BLaER1 treated with 17β-estradiol and CSF1 and Interleukin-3, amounts not matched to agents 10 nM and 100 nM (cell line): Measurements from ENCODE around the gene C22orf23.

ENCODE experiments used
- H3K27ac ChIP-seq, 11 experiments: shearing (Covaris generic); formaldehyde crosslinking; 2 replicates each; pipeline ENCODE4 v1.8.1; 2022
- H3K27me3 ChIP-seq, 11 experiments: shearing (Covaris generic); formaldehyde crosslinking; 2 replicates each; pipeline ENCODE4 v1.8.1; 2022
- H3K36me3 ChIP-seq, 11 experiments: shearing (Covaris generic); formaldehyde crosslinking; 2 replicates each; pipeline ENCODE4 v1.8.1; 2022
- H3K4me1 ChIP-seq, 10 experiments: shearing (Covaris generic); formaldehyde crosslinking; 2 replicates each; pipeline ENCODE4 v1.8.1; 2022
- H3K4me2 ChIP-seq, 11 experiments: shearing (Covaris generic); formaldehyde crosslinking; 2 replicates each; pipeline ENCODE4 v1.8.1; 2022
- H3K4me3 ChIP-seq, 10 experiments: shearing (Covaris generic); formaldehyde crosslinking; 2 replicates each; pipeline ENCODE4 v1.8.1; 2022
- H3K9ac ChIP-seq, 11 experiments: shearing (Covaris generic); formaldehyde crosslinking; 2 replicates each; pipeline ENCODE4 v1.8.1; 2022
- H3K9me3 ChIP-seq, 11 experiments: shearing (Covaris generic); formaldehyde crosslinking; replicated peaks in 1 of 11; 2 replicates each; pipeline ENCODE4 v1.8.1; 2022
- H4K20me1 ChIP-seq, 11 experiments: shearing (Covaris generic); formaldehyde crosslinking; 2 replicates each; pipeline ENCODE4 v1.8.1; 2022
- Cebpa-rat ChIP-seq, 11 experiments: shearing (Covaris generic); IDR thresholded peaks; 2 replicates each; pipeline ENCODE4 v1.8.1; 2022

Gene C22orf23

GRCh38 chr22:37924386-37925065 lies 28.9 kb downstream of the C22orf23 start:
- H3K9me3 ChIP-seq: no peaks in the 10 kb centered on the region
- H3K4me2 ChIP-seq: peak overlapping the region; percentile 77 to 99 (median 91)
- peaks cover 0 to 8% (median 0%) of the 10 kb centered on the region in 11 experiments; a peak in 2 of 22 replicates for H3K27me3 ChIP-seq
- no peak for TF ChIP-seq Cebpa-rat (IDR thresholded peaks at IDR 0.05)
- peak overlapping the region in 10 of 11 experiments; percentile 11 to 74 (median 47); a peak in 17 of 22 replicates for H3K9ac ChIP-seq
- peak overlapping the region in 4 of 10 experiments; percentile 26 to 62 (median 53); a peak in 7 of 20 replicates for H3K4me3 ChIP-seq
- peak overlapping the region in 7 of 11 experiments; percentile 26 to 69 (median 47); a peak in 13 of 22 replicates for H3K27ac ChIP-seq
- H3K36me3 ChIP-seq: peaks cover 19 to 66% (median 51%) of the 10 kb centered on the region in 11 experiments
- H3K4me1 ChIP-seq: peaks cover 48 to 96% (median 90%) of the 10 kb centered on the region in 10 experiments
- peaks cover 0 to 64% (median 35%) of the 10 kb centered on the region in 11 experiments; a peak in 17 of 22 replicates for H4K20me1 ChIP-seq

GRCh38 chr22:37923927-37924326 lies 29.5 kb downstream of the C22orf23 start:
- H3K9me3 ChIP-seq: no peaks in the 10 kb centered on the region
- H3K4me1 ChIP-seq: peaks cover 54 to 96% (median 90%) of the 10 kb centered on the region in 10 experiments
- H3K27ac ChIP-seq: peak overlapping the region in 5 of 11 experiments; percentile 29 to 69 (median 58); a peak in 8 of 22 replicates
- H3K4me2 ChIP-seq: peak overlapping the region in 10 of 11 experiments; percentile 77 to 99 (median 93); a peak in 18 of 22 replicates
- peaks cover 0 to 8% (median 0%) of the 10 kb centered on the region in 11 experiments; a peak in 2 of 22 replicates for H3K27me3 ChIP-seq
- no peak for TF ChIP-seq Cebpa-rat (IDR thresholded peaks at IDR 0.05)
- peaks cover 0 to 58% (median 31%) of the 10 kb centered on the region in 11 experiments; a peak in 16 of 22 replicates for H4K20me1 ChIP-seq
- peak overlapping the region in 9 of 11 experiments; percentile 18 to 74 (median 52); a peak in 14 of 22 replicates for H3K9ac ChIP-seq
- H3K36me3 ChIP-seq: peaks cover 18 to 64% (median 48%) of the 10 kb centered on the region in 11 experiments
- no peak overlapping the region for H3K4me3 ChIP-seq

DNA sequence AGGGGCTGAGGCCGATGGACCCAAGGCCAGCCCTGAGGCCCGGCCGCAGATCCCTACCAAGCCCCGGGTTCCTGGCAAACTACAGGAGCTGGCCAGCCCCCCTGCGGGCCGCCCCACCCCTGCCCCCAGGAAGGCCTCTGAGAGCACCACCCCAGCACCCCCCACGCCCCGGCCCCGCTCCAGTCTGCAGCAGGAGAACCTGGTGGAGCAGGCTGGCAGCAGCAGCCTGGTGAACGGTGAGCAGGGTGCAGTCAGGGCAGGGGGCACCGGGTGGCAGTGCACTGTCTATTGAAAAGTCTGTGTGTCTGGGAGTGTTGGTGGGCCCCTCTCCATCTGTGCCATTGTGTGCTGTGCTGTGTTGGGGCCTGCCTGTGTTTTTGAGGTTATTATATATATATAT lies 31.2 kb downstream of the C22orf23 start:
- Histone ChIP-seq H3K9ac (peak overlapping the region in 2 of 11 experiments; percentile 36 to 44; a peak in 3 of 22 replicates), H4K20me1 (peaks cover 0 to 55% (median 21%) of the 10 kb centered on the region in 11 experiments; a peak in 16 of 22 replicates), H3K4me2 (peak overlapping the region in 8 of 11 experiments; percentile 4 to 94 (median 89); a peak in 11 of 22 replicates), H3K4me3 (no peak overlapping the region), H3K36me3 (peaks cover 9 to 62% (median 43%) of the 10 kb centered on the region in 11 experiments; a peak in 20 of 22 replicates), H3K27ac (peak overlapping the region in 1 of 11 experiments; percentile 26; a peak in 1 of 22 replicates), H3K27me3 (peaks cover 0 to 5% (median 0%) of the 10 kb centered on the region in 11 experiments; a peak in 2 of 22 replicates), H3K9me3 (no peaks in the 10 kb centered on the region), H3K4me1 (peaks cover 62 to 96% (median 90%) of the 10 kb centered on the region in 10 experiments)
- TF ChIP-seq Cebpa-rat (IDR thresholded peaks at IDR 0.05): no peak

DNA sequence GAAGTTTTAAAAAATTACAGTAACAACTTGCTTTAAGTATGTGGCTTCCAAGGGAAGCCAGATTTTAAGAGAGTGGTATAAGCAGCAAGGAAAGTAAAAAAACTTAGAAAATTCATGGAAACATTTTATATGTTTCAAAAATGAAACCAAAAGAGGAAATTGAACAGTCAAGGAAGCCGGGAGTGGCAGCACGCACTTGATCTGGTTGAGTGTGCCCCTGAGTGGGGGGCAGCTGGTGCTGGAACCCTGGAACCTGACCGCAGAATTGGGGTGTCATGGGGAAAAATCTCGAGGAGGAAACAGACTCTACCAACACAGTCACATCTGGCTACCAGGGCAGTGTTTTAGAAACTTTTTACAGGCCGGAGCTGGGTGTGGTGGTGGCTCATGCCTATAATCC lies 33.3 kb downstream of the C22orf23 start:
- peak overlapping the region; percentile 42 to 66 (median 55); a peak in 20 of 22 replicates for H3K9ac ChIP-seq
- H3K27ac ChIP-seq: peak overlapping the region; percentile 47 to 70 (median 62)
- peak overlapping the region in 9 of 10 experiments; percentile 1 to 39 (median 12); a peak in 9 of 20 replicates for H3K4me3 ChIP-seq
- H3K36me3 ChIP-seq: peaks cover 22 to 69% (median 55%) of the 10 kb centered on the region in 11 experiments; a peak in 21 of 22 replicates
- TF ChIP-seq Cebpa-rat (IDR thresholded peaks at IDR 0.05): no peak
- H4K20me1 ChIP-seq: peaks cover 0 to 39% (median 8%) of the 10 kb centered on the region in 11 experiments; a peak in 9 of 22 replicates
- H3K9me3 ChIP-seq: no peaks in the 10 kb centered on the region
- peak overlapping the region; percentile 69 to 94 (median 88) for H3K4me2 ChIP-seq
- no peaks in the 10 kb centered on the region for H3K27me3 ChIP-seq
- peaks cover 41 to 92% (median 77%) of the 10 kb centered on the region in 10 experiments for H3K4me1 ChIP-seq

- peaks cover 36 to 92% (median 77%) of the 10 kb centered on the region in 10 experiments for H3K4me1 ChIP-seq
- peaks cover 26 to 73% (median 55%) of the 10 kb centered on the region in 11 experiments; a peak in 21 of 22 replicates for H3K36me3 ChIP-seq
- H3K9me3 ChIP-seq: no peaks in the 10 kb centered on the region
- peak overlapping the region in 9 of 11 experiments; percentile 11 to 63 (median 47); a peak in 17 of 22 replicates for H3K9ac ChIP-seq
- peak overlapping the region in 10 of 11 experiments; percentile 30 to 70 (median 56); a peak in 20 of 22 replicates for H3K27ac ChIP-seq
- no peaks in the 10 kb centered on the region for H3K27me3 ChIP-seq
- no peak for TF ChIP-seq Cebpa-rat (IDR thresholded peaks at IDR 0.05)
- H4K20me1 ChIP-seq: peaks cover 0 to 28% (median under 1%) of the 10 kb centered on the region in 11 experiments; a peak in 8 of 22 replicates
- peak overlapping the region; percentile 69 to 94 (median 88) for H3K4me2 ChIP-seq
- H3K4me3 ChIP-seq: peak overlapping the region in 2 of 10 experiments; percentile 14 to 30; a peak in 1 of 20 replicates
Measured at GRCh38 chr22:37918580-37919270, 34.7 kb downstream of the C22orf23 start.

- H4K20me1 ChIP-seq: peaks cover 0 to 30% (median 7%) of the 10 kb centered on the region in 11 experiments; a peak in 8 of 22 replicates
- peak overlapping the region; percentile 69 to 94 (median 88) for H3K4me2 ChIP-seq
- H3K9me3 ChIP-seq: no peaks in the 10 kb centered on the region
- H3K4me3 ChIP-seq: 0 out of 20 replicates have a peak overlapping the region, but pooled peaks of 3 of the 10 experiments have one; percentile 11 to 30 (median 14)
- no peaks in the 10 kb centered on the region for H3K27me3 ChIP-seq
- H3K36me3 ChIP-seq: peaks cover 21 to 70% (median 49%) of the 10 kb centered on the region in 11 experiments; a peak in 21 of 22 replicates
- H3K4me1 ChIP-seq: peaks cover 44 to 92% (median 77%) of the 10 kb centered on the region in 10 experiments
- peak overlapping the region in 10 of 11 experiments; percentile 30 to 70 (median 56); a peak in 18 of 22 replicates for H3K27ac ChIP-seq
- TF ChIP-seq Cebpa-rat (IDR thresholded peaks at IDR 0.05): no peak
- H3K9ac ChIP-seq: peak overlapping the region in 8 of 11 experiments; percentile 11 to 63 (median 46); a peak in 15 of 22 replicates
Measured at GRCh38 chr22:37917874-37918548, 35.4 kb downstream of the C22orf23 start.

- H3K9me3 ChIP-seq: no peaks in the 10 kb centered on the region
- H3K4me1 ChIP-seq: peaks cover 61 to 96% (median 83%) of the 10 kb centered on the region in 10 experiments
- no peak for TF ChIP-seq Cebpa-rat (IDR thresholded peaks at IDR 0.05)
- H4K20me1 ChIP-seq: peaks cover under 1 to 42% (median 17%) of the 10 kb centered on the region in 11 experiments; a peak in 17 of 22 replicates
- peaks cover 26 to 74% (median 49%) of the 10 kb centered on the region in 11 experiments; a peak in 21 of 22 replicates for H3K36me3 ChIP-seq
- H3K27ac ChIP-seq: 0 out of 22 replicates have a peak overlapping the region, but pooled peaks of 1 of the 11 experiments have one; percentile 7
- no peak overlapping the region for H3K4me3 ChIP-seq
- H3K27me3 ChIP-seq: no peaks in the 10 kb centered on the region
- H3K9ac ChIP-seq: 0 out of 22 replicates have a peak overlapping the region, but pooled peaks of 2 of the 11 experiments have one; percentile 10 to 13
- no peak overlapping the region for H3K4me2 ChIP-seq
Measured at GRCh38 chr22:37916311-37916710, 37.1 kb downstream of the C22orf23 start.
